Lower leg skin (tissue), 3 donors: Measurements from ENCODE around the gene GSTM1.

Experiments used
- CTCF ChIP-seq, 3 donors: fragments of 450-650 bp; IDR thresholded peaks; one replicate each; pipeline ENCODE4 v1.5.1; 2016; ENCODE audit warnings: antibody characterized with exemption in 3 of 3, mild to moderate bottlenecking in 3 of 3, moderate library complexity in 2 of 3
- POLR2A ChIP-seq, 2 donors: fragments of 450-650 bp; IDR thresholded peaks; one replicate each; pipeline ENCODE4 v1.6.1; 2016 to 2017; ENCODE audit warnings: antibody characterized with exemption in 2 of 2, mild to moderate bottlenecking in 1 of 2, moderate library complexity in 1 of 2

GRCh38 chr1:109658533-109659042 lies 29.0 kb upstream of the GSTM1 start:
- TF ChIP-seq CTCF (IDR thresholded peaks at IDR 0.05), result no peak
- no peak for TF ChIP-seq POLR2A (IDR thresholded peaks at IDR 0.05)
